ENCODE data around the gene PCIF1.
A peak's percentile ranks its signal among the peaks of the same experiment; 100 is the strongest.

PCIF1 gene

GRCh38 chr20:45934586-45935415, at the start of gene PCIF1:
Gene PCIF1, plus strand, starts transcription at chr20:45934683. Its CDS starts 4,317 bp downstream, at chr20:45939000.
- no peak for TF ChIP-seq CTCF (conservative IDR thresholded peaks at IDR 0.05; ENCODE audit: low read depth)
- ChIA-PET CTCF (interaction anchor here (0.6 to 3.0 kb wide), 4 partner anchors 28 to 162 kb away, joined by 3 to 21 read pairs (median 10); no protein-coding TSS in a partner anchor), POLR2A (ENCODE audit: low non-redundant PET) (interaction anchor here (0.6 to 3.6 kb wide), 16 partner anchors 8 to 1426 kb away, joined by 3 to 35 read pairs (median 6); partner anchors contain the start of genes CTSA, SNX21 and ZNF335)

GRCh38 chr20:45886590-45887345, 47.7 kb upstream of the PCIF1 start:
- ChIA-PET POLR2A (ENCODE audit: low non-redundant PET) (no interaction called here), CTCF (interaction anchor here (0.7 to 1.1 kb wide), 2 partner anchors 23 to 30 kb away, joined by 3 read pairs; no protein-coding TSS in a partner anchor)
- DNase-seq (ENCODE audit: low spot score): no peak
- peak overlapping the region; percentile 8; the same call in 1 of the 2 replicates for H3K27ac ChIP-seq
- TF ChIP-seq CTCF (conservative IDR thresholded peaks at IDR 0.05; ENCODE audit: low read depth): no peak

More at GRCh38 chr20:45934586-45935415, at the start of gene PCIF1:
- peak; percentile 100 for DNase-seq (ENCODE audit: low spot score)
- H3K27ac ChIP-seq: peak within 1 kb of the TSS; percentile 97

- ChIA-PET POLR2A (ENCODE audit: low non-redundant PET) (no interaction called here), CTCF (interaction anchor here (0.7 to 1.1 kb wide), 2 partner anchors 23 to 30 kb away, joined by 3 read pairs; no protein-coding TSS in a partner anchor)
Observed at GRCh38 chr20:45887346-45887715, 47.2 kb upstream of the PCIF1 start, which contains the start of gene SPATA25. Gene SPATA25, minus strand, starts transcription at chr20:45887622. Its CDS starts 32 bp downstream, at chr20:45887590.

GRCh38 chr20:45888681-45889080, 45.8 kb upstream of the PCIF1 start:
- no peak for TF ChIP-seq CTCF (conservative IDR thresholded peaks at IDR 0.05; ENCODE audit: low read depth)
- CTCF ChIA-PET: interaction anchor here (0.7 kb wide), 1 partner anchor 17 kb away, joined by 4 read pairs; no protein-coding TSS in a partner anchor
- peak overlapping the region; percentile 18 for H3K27ac ChIP-seq
- POLR2A ChIA-PET (ENCODE audit: low non-redundant PET): no interaction called here
- no peak for DNase-seq (ENCODE audit: low spot score)

More at GRCh38 chr20:45887346-45887715, 47.2 kb upstream of the PCIF1 start, which contains the start of gene SPATA25:
- no peak for DNase-seq (ENCODE audit: low spot score)
- TF ChIP-seq CTCF (conservative IDR thresholded peaks at IDR 0.05; ENCODE audit: low read depth): no peak
- H3K27ac ChIP-seq: peak within 1 kb of the TSS; percentile 18

GRCh38 chr20:45890077-45890984, 44.2 kb upstream of the PCIF1 start:
- CTCF ChIA-PET: interaction anchor here (0.5 to 1.5 kb wide), 9 partner anchors 9 to 91 kb away, joined by 3 to 5 read pairs (median 3); no protein-coding TSS in a partner anchor
- peak; percentile 59 for DNase-seq (ENCODE audit: low spot score)
- POLR2A ChIA-PET (ENCODE audit: low non-redundant PET): interaction anchor here (1.6 kb wide), 1 partner anchor 9 kb away, joined by 6 read pairs; the partner anchor contains the start of gene ZSWIM1
- H3K27ac ChIP-seq: peak overlapping the region; percentile 68
- TF ChIP-seq CTCF (conservative IDR thresholded peaks at IDR 0.05; ENCODE audit: low read depth): peak; percentile 86
